Colonic mucosa (tissue), 4 donors: Measurements from ENCODE around the gene FCER1G. TPM values are rescaled to one million over a fixed set of nuclear protein-coding genes. Genes with fewer than 3 reads are reported as not detected.

Experiments used
- DNase-seq: peaks from one replicate; pipeline ENCODE4 v3.0.0-alpha.2; 2020
- H3K27ac ChIP-seq: fragments of 200-600 bp; one replicate; pipeline ENCODE4 v1.8.0; 2021
- H3K27me3 ChIP-seq: fragments of 200-600 bp; one replicate; pipeline ENCODE4 v1.8.0; 2021
- H3K36me3 ChIP-seq: fragments of 200-600 bp; one replicate; pipeline ENCODE4 v1.8.0; 2021
- H3K4me1 ChIP-seq: fragments of 200-600 bp; one replicate; pipeline ENCODE4 v1.8.0; 2021; ENCODE audit warnings: mild to moderate bottlenecking
- H3K4me3 ChIP-seq: fragments of 200-600 bp; one replicate; pipeline ENCODE4 v1.8.0; 2021
- H3K9ac ChIP-seq, 2 donors: one replicate each; pipeline ENCODE4 v1.7.0; 2013; ENCODE audit warnings: control low read depth in 2 of 2, low read depth in 2 of 2, low read length in 2 of 2
- H3K9me3 ChIP-seq: fragments of 200-600 bp; one replicate; pipeline ENCODE4 v1.8.0; 2021
- intact Hi-C: fragments of 100-400 bp; cut with DNase I; formaldehyde crosslinking; loops from one replicate; pipeline ENCODE4 v1.14.1; 2022
- total RNA-seq, 2 donors: library from RNA; stranded (reverse); fragmentation: NEBNext Ultra II Directional in 1 of 2; extraction: Animal tissue kit (Norgen Biotek cat#: 25700) in 1 of 2; gene quantifications; one replicate each; pipeline ENCODE4 v1.2.1, GENCODE V29; 2021
- TF ChIP-seq, protein P1 (sequence below): fragments of 200-600 bp; IDR thresholded peaks from one replicate; pipeline ENCODE4 v1.8.0; 2022; ENCODE audit warnings: antibody characterized with exemption, mild to moderate bottlenecking
- donor health status: healthy.
- donor health status: DM: no; HTN: no; CAD: no.
- donor health status: DM: no; HTN: no; CAD: no.

Gene FCER1G
- total RNA-seq, 2 donors from 2014 or later, result 6.6 to 16.0 TPM

DNA sequence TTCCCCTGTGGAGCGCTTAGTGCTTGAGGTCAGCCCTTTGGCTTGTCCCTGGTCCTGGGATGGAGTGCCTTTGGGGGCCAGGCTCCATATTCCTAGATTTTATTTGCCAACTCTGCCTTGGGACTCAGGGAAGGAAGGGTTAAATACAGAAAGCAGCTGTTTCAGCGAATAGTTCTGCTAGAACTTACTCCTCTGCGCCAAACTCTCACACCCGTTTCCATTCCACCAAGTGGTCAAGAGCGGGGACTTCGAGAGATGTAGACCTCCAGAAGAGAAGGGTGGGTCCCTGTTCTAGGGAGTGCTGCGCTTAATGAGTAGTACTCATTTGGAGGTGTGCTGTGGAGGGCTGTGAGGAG, 10.1 kb downstream of the FCER1G start:
- H3K4me3 ChIP-seq, result no peak overlapping the region
- H3K9ac ChIP-seq, result peak overlapping the region in 1 of 2 donors; percentile 4
- peaks cover 20% of the 10 kb centered on the region for H3K4me1 ChIP-seq
- TF ChIP-seq, protein P1, sequence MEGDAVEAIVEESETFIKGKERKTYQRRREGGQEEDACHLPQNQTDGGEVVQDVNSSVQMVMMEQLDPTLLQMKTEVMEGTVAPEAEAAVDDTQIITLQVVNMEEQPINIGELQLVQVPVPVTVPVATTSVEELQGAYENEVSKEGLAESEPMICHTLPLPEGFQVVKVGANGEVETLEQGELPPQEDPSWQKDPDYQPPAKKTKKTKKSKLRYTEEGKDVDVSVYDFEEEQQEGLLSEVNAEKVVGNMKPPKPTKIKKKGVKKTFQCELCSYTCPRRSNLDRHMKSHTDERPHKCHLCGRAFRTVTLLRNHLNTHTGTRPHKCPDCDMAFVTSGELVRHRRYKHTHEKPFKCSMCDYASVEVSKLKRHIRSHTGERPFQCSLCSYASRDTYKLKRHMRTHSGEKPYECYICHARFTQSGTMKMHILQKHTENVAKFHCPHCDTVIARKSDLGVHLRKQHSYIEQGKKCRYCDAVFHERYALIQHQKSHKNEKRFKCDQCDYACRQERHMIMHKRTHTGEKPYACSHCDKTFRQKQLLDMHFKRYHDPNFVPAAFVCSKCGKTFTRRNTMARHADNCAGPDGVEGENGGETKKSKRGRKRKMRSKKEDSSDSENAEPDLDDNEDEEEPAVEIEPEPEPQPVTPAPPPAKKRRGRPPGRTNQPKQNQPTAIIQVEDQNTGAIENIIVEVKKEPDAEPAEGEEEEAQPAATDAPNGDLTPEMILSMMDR, result no peak
- H3K27me3 ChIP-seq, result no peaks in the 10 kb centered on the region
- H3K36me3 ChIP-seq, result peaks cover 7% of the 10 kb centered on the region
- intact Hi-C loops, result loop anchor here (5.0 kb wide), 1 partner anchor 67 kb away; no protein-coding TSS in a partner anchor
- DNase-seq, result no peak
- H3K9me3 ChIP-seq, result no peaks in the 10 kb centered on the region
- peak overlapping the region; percentile 32 for H3K27ac ChIP-seq

DNA sequence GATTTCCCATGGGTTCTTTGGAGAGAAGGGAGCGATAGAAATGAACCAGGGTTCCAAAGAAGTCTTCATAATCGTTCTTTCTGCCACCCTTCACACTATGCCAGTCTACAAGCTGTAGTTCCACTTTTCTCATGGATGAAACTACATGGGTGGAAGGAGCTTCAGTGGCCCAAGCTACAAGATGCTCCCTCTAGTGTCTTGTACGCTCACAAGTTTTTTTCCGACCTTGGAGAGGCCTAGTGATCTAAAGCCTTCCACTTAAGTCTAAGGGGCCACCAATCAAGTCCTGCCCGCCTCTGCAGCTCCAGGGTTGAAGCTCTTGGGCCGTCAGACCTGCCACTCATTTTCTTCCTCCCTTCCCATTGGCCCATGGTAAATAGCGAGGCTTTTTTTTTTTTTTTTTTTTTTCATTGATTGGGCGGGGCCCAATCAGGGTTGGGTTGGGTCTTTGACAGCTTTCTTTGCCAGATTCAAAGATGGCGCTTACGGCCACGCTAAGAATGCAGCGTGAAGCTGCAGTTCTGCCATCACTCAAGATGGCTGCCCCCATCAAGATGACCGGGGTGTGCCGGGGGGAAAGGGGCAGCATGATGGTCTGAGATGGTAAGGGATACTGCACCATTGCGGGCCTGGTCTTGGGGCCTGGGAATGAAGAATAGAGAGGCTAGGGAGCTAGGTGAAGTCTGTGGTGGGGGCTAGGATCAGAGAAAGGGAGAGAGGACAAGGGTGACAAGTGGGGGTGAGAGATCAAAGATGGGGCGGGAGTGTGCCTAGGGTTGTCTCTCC, 10.6 kb downstream of the FCER1G start, which contains the start of gene TOMM40L:
Gene TOMM40L, plus strand, starts transcription at position 527 of the 786 bp plus-strand sequence. CDS start 430 bp downstream, outside the sequence.
- intact Hi-C loops, result loop anchor here (5.0 kb wide), 1 partner anchor 67 kb away; no protein-coding TSS in a partner anchor
- Histone ChIP-seq H3K9ac (peak within 1 kb of the TSS; percentile 65 to 76), H3K36me3 (peaks cover 7% of the 10 kb centered on the region), H3K9me3 (no peaks in the 10 kb centered on the region), H3K27me3 (no peaks in the 10 kb centered on the region), H3K4me1 (peaks cover 20% of the 10 kb centered on the region), H3K4me3 (peak within 1 kb of the TSS; percentile 58), H3K27ac (peak within 1 kb of the TSS; percentile 54)
- peak; percentile 92 for DNase-seq
- TF ChIP-seq, protein P1, result peak; percentile 34

GRCh38 chr1:161226320-161226711, 11.2 kb downstream of the FCER1G start:
- Histone ChIP-seq H3K9me3 (no peaks in the 10 kb centered on the region), H3K36me3 (peaks cover 7% of the 10 kb centered on the region), H3K27ac (peak overlapping the region; percentile 40), H3K4me1 (peaks cover 20% of the 10 kb centered on the region), H3K9ac (peak overlapping the region; percentile 65 to 76), H3K27me3 (no peaks in the 10 kb centered on the region), H3K4me3 (peak overlapping the region; percentile 58)
- TF ChIP-seq, protein P1, result no peak
- DNase-seq, result peak; percentile 26
- intact Hi-C loops, result loop anchor here (5.0 kb wide), 1 partner anchor 66 kb away; no protein-coding TSS in a partner anchor

DNA sequence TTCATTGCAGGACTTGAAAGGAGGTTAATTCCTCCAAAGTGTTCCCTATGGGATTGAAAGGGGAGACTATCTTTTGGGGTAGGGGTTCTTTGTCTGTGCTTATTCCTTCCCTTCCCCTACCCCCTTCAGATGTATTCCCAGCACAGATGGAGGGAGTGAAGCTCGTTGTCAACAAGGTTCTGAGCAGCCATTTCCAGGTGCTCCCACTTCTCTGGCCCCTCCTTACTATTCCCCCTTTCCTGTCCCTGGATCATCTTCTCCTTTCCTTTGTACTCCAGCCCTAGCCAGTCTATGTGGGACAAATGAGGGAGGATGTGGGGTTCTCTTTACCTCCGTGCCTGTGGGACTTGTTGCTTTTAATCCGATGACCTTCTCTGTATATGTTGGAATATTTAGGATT, 11.7 kb downstream of the FCER1G start:
- TF ChIP-seq, protein P1, result no peak
- H3K4me1 ChIP-seq, result peaks cover 20% of the 10 kb centered on the region
- H3K27me3 ChIP-seq, result no peaks in the 10 kb centered on the region
- H3K4me3 ChIP-seq, result peak overlapping the region; percentile 58
- H3K36me3 ChIP-seq, result peaks cover 7% of the 10 kb centered on the region
- no peaks in the 10 kb centered on the region for H3K9me3 ChIP-seq
- peak overlapping the region; percentile 54 for H3K27ac ChIP-seq
- DNase-seq, result no peak
- intact Hi-C loops, result loop anchor here (5.0 kb wide), 1 partner anchor 66 kb away; no protein-coding TSS in a partner anchor
- peak overlapping the region; percentile 65 to 76 for H3K9ac ChIP-seq

- TF ChIP-seq, protein P1, result peak; percentile 89
- H3K27ac ChIP-seq, result peak overlapping the region; percentile 54
Measured at GRCh38 chr1:161227196-161227871, 12.2 kb downstream of the FCER1G start.

More at GRCh38 chr1:161227196-161227871, 12.2 kb downstream of the FCER1G start:
- Histone ChIP-seq H3K4me3 (peak overlapping the region; percentile 10), H3K9ac (peak overlapping the region; percentile 53 to 76), H3K4me1 (peaks cover 20% of the 10 kb centered on the region), H3K9me3 (no peaks in the 10 kb centered on the region), H3K27me3 (no peaks in the 10 kb centered on the region), H3K36me3 (peaks cover 7% of the 10 kb centered on the region)
- intact Hi-C loops, result loop anchor here (5.0 kb wide), 1 partner anchor 65 kb away; no protein-coding TSS in a partner anchor
- peak; percentile 88 for DNase-seq
